T-helper 2 cell treated with Interferon-gamma antibody and Interleukin-4, amounts not matched to agents 5 μg/mL and 100 μg/mL, for 36 hours (primary cell): ENCODE data around the gene SLC27A5.
"Not testable (repeated sequence)": the region's sequence is repeated elsewhere in the genome, so short reads cannot be mapped to it uniquely, and the experiment has no call there.

Experiments
- DNase-seq: peaks from one replicate; pipeline ENCODE4 v3.0.0; 2021; ENCODE audit warnings: low spot score
- H3K27ac Mint-ChIP-seq: one replicate; pipeline ENCODE4 v1.8.0; 2021; ENCODE audit warnings: mild to moderate bottlenecking, mixed read lengths
- H3K27me3 Mint-ChIP-seq: one replicate; pipeline ENCODE4 v1.8.0; 2021; ENCODE audit warnings: low read depth, mixed read lengths
- H3K36me3 Mint-ChIP-seq: one replicate; pipeline ENCODE4 v1.8.0; 2021; ENCODE audit warnings: low read depth, mixed read lengths
- H3K4me1 Mint-ChIP-seq: one replicate; pipeline ENCODE4 v1.8.0; 2021; ENCODE audit warnings: low read depth, mixed read lengths
- H3K4me3 Mint-ChIP-seq: one replicate; pipeline ENCODE4 v1.8.0; 2022; ENCODE audit warnings: mild to moderate bottlenecking, moderate library complexity, mixed read lengths
- H3K9me3 Mint-ChIP-seq: one replicate; pipeline ENCODE4 v1.8.0; 2021; ENCODE audit warnings: mixed read lengths

The SLC27A5 gene

GRCh38 chr19:58509731-58510083, 2.1 kb downstream of the SLC27A5 start:
- Mint-ChIP-seq H3K27ac (no peak overlapping the region), H3K4me1 (peaks cover 3% of the 10 kb centered on the region), H3K4me3 (no peak overlapping the region), H3K9me3 (peaks cover 8% of the 10 kb centered on the region), H3K36me3 (peaks cover 3% of the 10 kb centered on the region), H3K27me3 (no peaks in the 10 kb centered on the region)
- DNase-seq, result no peak

DNA sequence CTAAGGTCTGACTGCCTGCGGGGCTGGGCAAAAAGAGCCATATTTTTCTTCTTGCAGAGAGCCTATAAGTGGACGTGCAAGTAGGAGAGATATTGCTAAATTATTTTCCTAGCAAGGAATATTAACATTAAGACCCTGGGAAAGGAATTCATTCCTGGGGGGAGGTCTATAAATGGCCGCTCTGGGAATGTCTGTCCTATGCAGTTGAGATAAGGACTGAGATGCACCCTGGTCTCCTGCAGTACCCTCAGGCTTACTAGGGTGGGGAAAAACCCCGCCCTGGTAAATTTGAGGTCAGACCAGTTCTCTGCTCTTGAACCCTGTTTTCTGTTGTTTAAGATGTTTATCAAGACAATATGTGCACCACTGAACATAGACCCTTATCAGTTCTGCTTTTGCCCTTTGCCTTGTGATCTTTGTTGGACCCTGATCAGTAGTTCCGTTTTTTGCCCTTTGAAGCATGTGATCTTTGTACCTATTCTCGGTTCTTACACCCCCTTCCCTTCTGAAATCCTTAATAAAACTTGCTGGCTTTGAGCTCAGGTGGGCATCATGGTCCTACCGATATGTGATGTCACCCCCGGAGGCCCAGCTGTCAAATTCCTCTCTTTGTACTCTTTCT, 4.1 kb downstream of the SLC27A5 start:
- H3K4me3 Mint-ChIP-seq, H3K9me3 Mint-ChIP-seq, H3K27ac Mint-ChIP-seq, DNase-seq, H3K27me3 Mint-ChIP-seq, H3K36me3 Mint-ChIP-seq, H3K4me1 Mint-ChIP-seq: not testable (repeated sequence)

- Mint-ChIP-seq H3K4me1 (peaks cover 22% of the 10 kb centered on the region), H3K27ac (no peak overlapping the region), H3K9me3 (no peaks in the 10 kb centered on the region), H3K27me3 (no peaks in the 10 kb centered on the region), H3K36me3 (no peaks in the 10 kb centered on the region), H3K4me3 (peak overlapping the region; percentile 98)
- DNase-seq, result no peak
Observed at GRCh38 chr19:58500242-58500641, 11.6 kb downstream of the SLC27A5 start.

GRCh38 chr19:58499021-58499927, 12.5 kb downstream of the SLC27A5 start:
- H3K9me3 Mint-ChIP-seq, result no peaks in the 10 kb centered on the region
- no peaks in the 10 kb centered on the region for H3K36me3 Mint-ChIP-seq
- peaks cover 22% of the 10 kb centered on the region for H3K4me1 Mint-ChIP-seq
- peak; percentile 98 for DNase-seq
- peak overlapping the region; percentile 98 for H3K4me3 Mint-ChIP-seq
- H3K27me3 Mint-ChIP-seq, result no peaks in the 10 kb centered on the region
- peak overlapping the region; percentile 92 for H3K27ac Mint-ChIP-seq

DNA sequence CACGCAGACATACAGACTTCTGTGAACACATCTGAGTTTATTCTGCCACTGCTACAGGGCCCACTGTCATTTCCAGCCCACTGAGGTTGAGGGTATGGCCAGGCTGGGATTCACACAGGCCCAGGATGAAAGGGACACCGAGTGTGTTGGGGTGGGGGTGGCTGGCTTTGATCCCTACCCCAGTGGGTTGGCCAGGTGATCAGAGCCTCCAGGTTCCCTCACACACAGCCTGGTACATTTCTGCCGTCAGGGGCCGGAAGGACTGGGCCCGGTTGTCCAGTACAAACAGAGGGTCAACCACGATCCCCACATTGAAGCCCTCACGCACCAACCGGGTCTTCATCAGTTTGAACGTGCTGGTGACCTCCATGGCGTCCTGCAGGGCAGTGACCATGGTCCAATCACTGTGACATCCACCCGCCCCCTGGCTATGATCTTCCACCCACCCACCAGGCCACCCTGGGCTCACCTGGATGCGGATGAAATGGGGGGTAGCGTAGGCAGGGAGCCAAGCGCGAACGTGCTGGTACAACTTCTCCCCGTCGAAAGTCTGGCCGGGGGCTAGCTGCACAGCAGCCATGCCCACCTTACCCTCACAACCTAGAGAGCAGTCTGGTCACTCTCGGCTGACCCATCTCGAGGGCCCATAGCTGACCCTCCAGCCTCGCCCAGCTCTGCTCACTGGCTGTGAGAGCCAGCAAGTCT, 13.3 kb downstream of the SLC27A5 start:
- Mint-ChIP-seq H3K4me1 (peaks cover 22% of the 10 kb centered on the region), H3K36me3 (no peaks in the 10 kb centered on the region), H3K27ac (peak overlapping the region; percentile 92), H3K9me3 (no peaks in the 10 kb centered on the region), H3K27me3 (no peaks in the 10 kb centered on the region), H3K4me3 (peak overlapping the region; percentile 98)
- DNase-seq, result no peak

DNA sequence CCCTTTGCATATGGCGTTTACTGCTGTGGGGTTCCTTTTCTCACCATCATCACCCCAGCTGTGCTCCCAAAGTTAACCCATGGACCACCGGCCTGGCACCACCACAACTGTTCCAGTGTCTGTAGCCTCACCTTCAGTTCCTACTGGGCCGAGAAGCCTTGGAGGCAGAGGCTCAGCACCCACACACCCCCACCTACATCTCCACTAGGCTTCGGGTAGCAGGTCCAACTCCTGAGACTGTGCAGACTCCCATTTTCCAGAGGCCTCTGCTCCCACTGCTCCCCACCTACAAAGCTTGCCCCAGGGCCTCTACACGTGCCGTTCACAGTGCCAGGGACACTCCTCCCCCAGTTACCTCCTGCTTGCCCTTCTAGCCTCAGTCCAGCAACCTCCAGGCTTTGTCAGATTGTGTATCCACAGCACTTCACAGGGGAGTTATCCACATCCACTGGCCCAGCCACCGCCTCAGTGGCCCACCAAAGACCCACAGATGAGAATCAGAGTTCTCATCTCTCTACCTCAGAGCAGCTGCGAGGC, 14.1 kb downstream of the SLC27A5 start:
- Mint-ChIP-seq H3K9me3 (no peaks in the 10 kb centered on the region), H3K4me1 (peaks cover 22% of the 10 kb centered on the region), H3K4me3 (peak overlapping the region; percentile 98), H3K27me3 (no peaks in the 10 kb centered on the region), H3K27ac (no peak overlapping the region), H3K36me3 (no peaks in the 10 kb centered on the region)
- no peak for DNase-seq

- Mint-ChIP-seq H3K4me3 (no peak overlapping the region), H3K4me1 (peaks cover 14% of the 10 kb centered on the region), H3K36me3 (no peaks in the 10 kb centered on the region), H3K27me3 (no peaks in the 10 kb centered on the region), H3K9me3 (no peaks in the 10 kb centered on the region), H3K27ac (no peak overlapping the region)
- no peak for DNase-seq
Observed at GRCh38 chr19:58492265-58492664, 19.5 kb downstream of the SLC27A5 start.

DNA sequence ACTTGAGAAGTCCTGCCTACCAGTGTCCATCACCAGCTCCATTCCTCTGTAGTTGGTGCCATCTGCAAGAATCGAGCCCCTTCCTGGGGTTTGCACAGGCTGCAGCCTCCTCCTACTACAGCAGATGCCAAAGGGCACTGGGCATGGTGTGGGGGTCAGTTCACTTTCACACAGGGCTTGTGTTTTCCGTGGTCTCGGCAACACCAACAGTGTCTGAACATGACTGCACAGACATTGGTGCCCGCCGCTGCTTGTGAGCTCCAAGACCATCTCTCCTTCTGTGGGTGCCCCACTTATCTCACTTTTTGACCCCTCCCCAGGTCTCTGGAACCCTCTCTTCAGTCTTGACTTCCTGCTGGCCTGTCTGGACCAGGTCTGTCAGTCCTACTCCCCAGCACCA, 20.4 kb downstream of the SLC27A5 start:
- H3K9me3 Mint-ChIP-seq, result no peaks in the 10 kb centered on the region

GRCh38 chr19:58484349-58484748, 27.4 kb downstream of the SLC27A5 start:
- H3K4me1 Mint-ChIP-seq, result peaks cover 13% of the 10 kb centered on the region
- H3K9me3 Mint-ChIP-seq, H3K27me3 Mint-ChIP-seq, H3K27ac Mint-ChIP-seq, H3K36me3 Mint-ChIP-seq, H3K4me3 Mint-ChIP-seq, DNase-seq: not testable (repeated sequence)

More for the DNA sequence above, 20.4 kb downstream of the SLC27A5 start:
- peaks cover 11% of the 10 kb centered on the region for H3K4me1 Mint-ChIP-seq
- H3K27me3 Mint-ChIP-seq, result no peaks in the 10 kb centered on the region
- H3K36me3 Mint-ChIP-seq, result no peaks in the 10 kb centered on the region
- peak overlapping the region; percentile 55 for H3K27ac Mint-ChIP-seq
- no peak overlapping the region for H3K4me3 Mint-ChIP-seq
- DNase-seq, result no peak

GRCh38 chr19:58483776-58484175, 28.0 kb downstream of the SLC27A5 start:
- Mint-ChIP-seq H3K4me3 (no peak overlapping the region), H3K27ac (no peak overlapping the region), H3K27me3 (no peaks in the 10 kb centered on the region), H3K9me3 (no peaks in the 10 kb centered on the region), H3K36me3 (peaks cover 8% of the 10 kb centered on the region), H3K4me1 (peaks cover 7% of the 10 kb centered on the region)
- no peak for DNase-seq

DNA sequence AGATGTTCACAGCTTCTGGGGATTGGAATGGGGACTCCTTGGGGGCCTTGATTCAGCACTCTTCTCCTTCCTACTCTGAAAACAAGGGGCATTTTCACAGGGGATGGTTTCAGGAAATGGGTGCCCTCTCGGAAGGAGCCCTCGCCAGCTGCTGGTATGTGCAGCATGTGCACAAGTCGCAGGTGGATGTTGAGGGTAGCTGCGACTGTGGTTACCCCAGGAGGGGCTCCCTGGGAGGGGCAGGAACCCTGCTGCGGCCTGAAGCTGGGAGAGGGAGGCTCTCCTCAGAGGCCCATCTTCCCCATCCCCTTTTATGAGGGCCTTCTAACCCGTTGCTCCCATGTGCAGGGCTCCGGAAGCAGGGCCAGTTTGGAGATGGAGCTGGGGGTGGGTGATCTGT, 29.4 kb downstream of the SLC27A5 start:
- no peak overlapping the region for H3K4me3 Mint-ChIP-seq
- H3K4me1 Mint-ChIP-seq, result peaks cover 6% of the 10 kb centered on the region
- peaks cover 8% of the 10 kb centered on the region for H3K36me3 Mint-ChIP-seq
- H3K27ac Mint-ChIP-seq, result peak overlapping the region; percentile 41
- no peaks in the 10 kb centered on the region for H3K27me3 Mint-ChIP-seq
- no peak for DNase-seq
- H3K9me3 Mint-ChIP-seq, result no peaks in the 10 kb centered on the region

GRCh38 chr19:58480831-58481230, 31.0 kb downstream of the SLC27A5 start:
- DNase-seq, result no peak
- no peaks in the 10 kb centered on the region for H3K9me3 Mint-ChIP-seq
- H3K4me1 Mint-ChIP-seq, result peaks cover 9% of the 10 kb centered on the region
- H3K27me3 Mint-ChIP-seq, result no peaks in the 10 kb centered on the region
- H3K27ac Mint-ChIP-seq, result no peak overlapping the region
- H3K4me3 Mint-ChIP-seq, result no peak overlapping the region
- H3K36me3 Mint-ChIP-seq, result peaks cover 8% of the 10 kb centered on the region

DNA sequence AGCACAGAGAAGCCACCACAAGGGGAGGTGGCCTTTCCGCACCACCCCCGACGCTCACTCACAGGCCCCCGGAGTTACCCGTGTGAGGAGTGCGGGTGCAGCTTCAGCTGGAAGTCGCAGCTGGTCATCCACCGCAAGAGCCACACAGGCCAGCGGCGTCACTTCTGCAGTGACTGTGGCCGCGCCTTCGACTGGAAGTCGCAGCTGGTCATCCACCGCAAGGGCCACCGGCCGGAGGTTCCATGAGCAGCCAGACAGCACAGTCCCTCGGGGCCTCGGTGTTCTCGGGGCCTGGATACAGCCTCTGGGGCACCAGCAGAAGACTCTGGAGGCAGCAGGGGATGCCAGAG, 31.3 kb downstream of the SLC27A5 start:
- Mint-ChIP-seq H3K27ac (no peak overlapping the region), H3K4me3 (no peak overlapping the region), H3K4me1 (peaks cover 9% of the 10 kb centered on the region), H3K9me3 (no peaks in the 10 kb centered on the region), H3K27me3 (no peaks in the 10 kb centered on the region), H3K36me3 (peaks cover 8% of the 10 kb centered on the region)
- DNase-seq, result no peak
